Ovary (tissue), 3 donors: ENCODE data around the gene SERPINA4.

Experiments
- CTCF ChIP-seq, 3 donors: fragments of 450-650 bp in 2 of 3; fragments of 200-600 bp in 1 of 3; IDR thresholded peaks; one replicate each; pipeline versions ENCODE4 v1.5.1 to v1.8.0; 2016 to 2022; ENCODE audit warnings: antibody characterized with exemption in 3 of 3, mild to moderate bottlenecking in 1 of 3
- EP300 ChIP-seq: sonication (generic); formaldehyde crosslinking; IDR thresholded peaks from one replicate; pipeline ENCODE4 v1.6.1; 2017; ENCODE audit warnings: antibody characterized with exemption
- POLR2A ChIP-seq: fragments of 450-650 bp; IDR thresholded peaks from one replicate; pipeline ENCODE4 v1.6.1; 2017; ENCODE audit warnings: antibody characterized with exemption, mild to moderate bottlenecking, moderate library complexity
- donor health status: DM: no; HTN: no; CAD: no.

- TF ChIP-seq POLR2A (no peak), CTCF (IDR thresholded peaks at IDR 0.05) (no peak), EP300 (no peak)
Observed at GRCh38 chr14:94557327-94557726, 3.9 kb upstream of the SERPINA4 start.
